ENCODE results near the gene SNTG2. TPM values are rescaled to one million over a fixed set of nuclear protein-coding genes. Genes with fewer than 3 reads are reported as not detected.
"Not testable (repeated sequence)": the region's sequence is repeated elsewhere in the genome, so short reads cannot be mapped to it uniquely, and the experiment has no call there.

The SNTG2 gene
- total RNA-seq, 1 donor, result not detected

GRCh38 chr2:1226766-1227165 lies 276.1 kb downstream of the SNTG2 start:
- no peak for DNase-seq (ENCODE audit: low read depth in 2 of 3, low spot score in 2 of 3)

- DNase-seq (ENCODE audit: low read depth in 2 of 3, low spot score in 2 of 3), result no peak
These were observed 276.7 kb downstream of the SNTG2 start for GRCh38 chr2:1227274-1227900.

DNA sequence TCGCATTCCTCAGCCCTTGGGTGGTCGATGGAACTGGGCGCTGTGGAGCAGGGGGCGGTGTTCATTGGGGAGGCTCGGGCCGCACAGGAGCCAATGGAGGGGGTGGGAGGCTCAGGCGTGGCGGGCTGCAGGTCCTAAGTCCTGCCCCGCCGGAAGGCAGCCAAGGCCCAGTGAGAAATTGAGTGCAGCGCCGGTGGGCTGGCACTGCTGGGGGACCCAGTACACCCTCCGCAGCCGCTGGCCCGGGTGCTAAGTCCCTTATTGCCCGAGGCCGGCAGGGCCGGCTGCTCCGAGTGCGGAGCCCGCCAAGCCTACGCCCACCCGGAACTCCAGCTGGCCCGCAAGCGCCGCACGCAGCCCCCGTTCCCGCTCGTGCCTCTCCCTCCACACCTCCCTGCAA lies 278.9 kb downstream of the SNTG2 start:
- not testable (repeated sequence) for DNase-seq (ENCODE audit: low read depth in 2 of 3, low spot score in 2 of 3)

GRCh38 chr2:1230155-1230893 lies 279.7 kb downstream of the SNTG2 start:
- DNase-seq (ENCODE audit: low read depth in 2 of 3, low spot score in 2 of 3), result no peak

DNA sequence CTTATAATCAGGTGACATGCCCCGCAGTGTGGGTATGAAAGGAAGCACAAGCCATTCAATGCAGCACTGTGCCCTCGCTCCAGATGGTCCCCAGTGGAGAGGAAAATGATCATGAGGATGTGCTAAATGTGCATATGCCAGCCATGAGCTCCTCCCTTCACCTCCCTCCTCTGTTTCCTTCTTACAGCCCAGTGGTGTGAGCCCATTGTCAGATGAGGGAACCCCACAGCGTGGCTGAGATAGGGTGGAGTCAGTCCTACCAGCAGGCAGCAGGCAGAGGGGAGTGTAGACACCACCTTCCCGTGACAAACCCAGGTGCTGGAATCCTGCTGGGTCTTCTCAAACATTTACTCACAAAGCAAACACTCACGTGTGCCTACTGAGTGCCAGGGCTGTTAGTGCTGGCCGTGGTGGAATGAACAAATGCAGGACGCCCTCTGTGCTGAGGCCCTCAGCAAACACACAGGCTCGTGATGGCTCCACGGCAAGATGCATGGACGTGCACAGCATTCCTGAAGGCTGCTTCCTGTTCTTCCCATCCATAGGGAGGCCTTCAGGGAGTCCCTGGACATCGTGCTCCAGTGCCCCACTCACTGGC lies 280.9 kb downstream of the SNTG2 start:
- DNase-seq (ENCODE audit: low read depth in 2 of 3, low spot score in 2 of 3), result no peak

DNA sequence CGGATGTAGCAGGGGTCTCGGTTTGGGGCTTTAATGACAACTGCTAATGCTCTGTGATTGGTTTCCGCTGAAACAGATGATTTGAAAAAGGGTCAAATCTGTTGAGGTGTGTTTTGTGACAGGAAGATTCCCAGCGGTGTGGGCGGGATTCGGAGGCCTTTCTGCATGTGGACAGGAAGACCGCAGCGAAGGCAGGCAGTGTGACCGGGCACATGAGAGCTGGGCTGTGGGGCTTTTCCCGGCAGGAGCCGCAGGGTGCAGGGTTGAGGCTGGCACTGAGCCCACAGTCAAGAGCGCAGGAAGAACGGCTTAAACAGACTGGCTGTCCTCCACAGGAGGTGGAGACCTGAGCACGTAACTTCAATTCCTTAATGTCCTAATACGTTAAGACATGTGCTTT lies 282.6 kb downstream of the SNTG2 start:
- DNase-seq (ENCODE audit: low read depth in 2 of 3, low spot score in 2 of 3), result no peak

DNA sequence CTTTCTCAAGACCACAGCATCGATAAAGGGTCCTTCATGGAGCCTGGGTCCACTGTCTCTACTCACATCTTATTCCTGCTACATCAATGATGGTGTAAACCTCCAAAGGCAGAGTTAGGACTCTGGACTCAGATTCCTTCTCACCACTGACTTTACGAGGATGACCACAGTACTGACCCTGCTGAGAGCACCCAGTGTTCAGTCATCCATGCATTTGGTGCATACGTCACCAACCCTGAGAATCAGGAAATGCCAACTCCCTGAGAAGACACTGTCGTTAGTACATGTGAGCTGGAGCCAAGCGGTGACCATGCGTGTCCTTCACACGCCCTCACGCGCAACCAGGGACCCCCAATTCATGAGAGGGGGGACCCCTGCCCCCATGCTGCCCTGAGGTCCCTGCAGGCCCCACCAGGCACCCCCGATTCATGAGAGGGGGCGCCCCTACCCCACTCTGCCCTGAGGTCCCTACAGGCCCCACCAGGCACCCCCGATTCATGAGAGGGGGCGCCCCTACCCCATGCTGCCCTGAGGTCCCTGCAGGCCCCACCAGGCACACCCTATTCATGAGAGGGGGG lies 284.2 kb downstream of the SNTG2 start:
- no peak for DNase-seq (ENCODE audit: low read depth in 2 of 3, low spot score in 2 of 3)

- no peak for DNase-seq (ENCODE audit: low read depth in 2 of 3, low spot score in 2 of 3)
These were observed 285.2 kb downstream of the SNTG2 start for GRCh38 chr2:1235806-1236205.

- DNase-seq (ENCODE audit: low read depth in 2 of 3, low spot score in 2 of 3), result no peak
These were observed 286.0 kb downstream of the SNTG2 start for GRCh38 chr2:1236606-1237005.

DNA sequence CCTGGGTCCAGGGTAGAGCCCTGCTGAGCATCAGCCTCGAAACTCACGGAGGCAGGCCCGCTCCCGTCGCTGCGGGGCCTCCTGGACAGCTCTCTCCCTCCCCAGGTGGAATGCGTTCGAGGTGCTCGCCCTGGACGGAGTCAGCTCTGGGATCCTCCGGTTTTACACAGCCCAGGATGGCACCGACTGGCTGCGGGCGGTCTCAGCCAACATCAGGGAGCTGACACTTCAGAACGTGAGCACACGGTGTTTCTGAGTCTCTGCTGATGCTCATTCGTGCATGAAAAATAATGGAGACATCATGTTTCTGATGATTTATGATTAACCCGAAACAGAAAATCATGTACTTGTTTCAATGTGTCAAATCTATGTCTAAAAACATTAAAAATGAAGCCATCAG lies 287.1 kb downstream of the SNTG2 start:
- DNase-seq (ENCODE audit: low read depth in 2 of 3, low spot score in 2 of 3), result no peak

- no peak for DNase-seq (ENCODE audit: low read depth in 2 of 3, low spot score in 2 of 3)
These were observed 288.0 kb downstream of the SNTG2 start for GRCh38 chr2:1238598-1239138.

DNA sequence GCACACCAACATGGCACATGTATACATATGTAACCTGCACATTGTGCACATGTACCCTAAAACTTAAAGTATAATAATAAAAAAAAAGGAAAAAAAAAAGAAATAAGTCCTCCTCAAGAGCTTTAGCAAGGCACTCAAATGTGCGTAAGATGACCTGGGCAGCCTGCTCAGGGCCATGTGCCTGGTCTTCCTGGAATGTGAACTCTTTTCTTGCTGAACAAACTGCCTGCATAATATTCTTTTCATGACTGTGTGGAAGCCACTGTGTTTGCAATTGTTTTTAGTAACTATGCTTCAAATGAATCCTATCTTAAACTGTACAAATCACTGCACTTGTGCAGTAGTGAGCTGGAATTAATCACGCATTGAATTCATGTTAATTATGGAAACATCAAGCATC lies 294.5 kb downstream of the SNTG2 start:
- DNase-seq (ENCODE audit: low read depth in 2 of 3, low spot score in 2 of 3), result no peak

DNA sequence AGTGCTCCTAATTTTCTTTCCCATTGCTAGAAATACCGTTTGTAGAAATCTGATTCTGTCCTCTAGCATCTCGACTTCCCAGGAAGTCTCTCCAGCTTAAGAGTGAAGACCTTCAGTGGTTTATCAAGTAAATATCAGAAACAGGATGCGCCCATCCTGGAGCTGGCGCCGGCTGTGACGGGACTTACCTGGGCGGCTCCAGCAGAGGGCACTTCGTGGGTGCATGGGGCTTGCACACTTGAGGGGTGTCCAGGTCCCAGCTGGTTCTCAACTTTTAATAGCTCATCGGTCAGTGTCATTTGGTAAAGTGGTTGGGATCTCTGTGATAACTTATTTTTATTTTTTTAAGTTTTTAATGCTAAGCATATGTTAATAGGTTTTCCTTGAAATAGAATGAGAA lies 295.6 kb downstream of the SNTG2 start:
- DNase-seq (ENCODE audit: low read depth in 2 of 3, low spot score in 2 of 3), result no peak

- no peak for DNase-seq (ENCODE audit: low read depth in 2 of 3, low spot score in 2 of 3)
These were observed 296.3 kb downstream of the SNTG2 start for GRCh38 chr2:1246991-1247390.

DNA sequence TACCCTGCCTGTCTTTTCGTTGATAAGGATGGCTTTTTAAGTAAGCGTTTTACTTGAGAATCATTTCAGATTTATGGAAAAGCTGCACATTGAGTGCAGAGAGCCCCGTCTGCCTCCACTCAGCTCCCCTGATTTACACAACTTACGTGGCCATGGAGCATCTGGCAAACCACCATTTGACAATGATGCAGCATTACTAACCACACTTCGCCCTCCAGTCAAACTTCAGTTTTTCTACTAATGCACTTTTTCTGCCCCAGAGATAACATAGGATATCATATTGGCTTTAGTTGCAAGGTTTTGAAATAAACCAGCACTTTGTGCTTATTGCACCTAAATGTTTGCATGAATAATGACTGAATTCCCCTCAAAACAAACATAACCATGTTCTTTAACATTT lies 297.5 kb downstream of the SNTG2 start:
- peak in 2 of 3 donors; percentile 11 to 50 for DNase-seq (ENCODE audit: low read depth in 2 of 3, low spot score in 2 of 3)

GRCh38 chr2:1249897-1250687 lies 299.4 kb downstream of the SNTG2 start:
- DNase-seq (ENCODE audit: low read depth in 2 of 3, low spot score in 2 of 3), result no peak

DNA sequence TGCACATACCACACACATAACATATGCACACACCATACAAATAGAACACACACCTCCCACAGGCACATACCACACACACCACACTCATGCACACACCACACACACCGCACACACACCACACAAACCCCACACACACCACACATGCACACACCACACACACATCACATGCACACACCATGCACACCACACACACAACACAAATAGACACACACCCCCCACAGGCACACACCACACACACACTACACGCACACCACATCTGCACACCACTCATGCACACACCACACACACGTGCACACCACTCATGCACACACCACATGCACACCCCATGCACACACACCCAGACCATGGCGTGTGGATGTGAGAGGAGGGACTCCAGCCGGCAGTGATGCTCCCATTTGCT lies 300.9 kb downstream of the SNTG2 start:
- DNase-seq (ENCODE audit: low read depth in 2 of 3, low spot score in 2 of 3), result no peak

DNA sequence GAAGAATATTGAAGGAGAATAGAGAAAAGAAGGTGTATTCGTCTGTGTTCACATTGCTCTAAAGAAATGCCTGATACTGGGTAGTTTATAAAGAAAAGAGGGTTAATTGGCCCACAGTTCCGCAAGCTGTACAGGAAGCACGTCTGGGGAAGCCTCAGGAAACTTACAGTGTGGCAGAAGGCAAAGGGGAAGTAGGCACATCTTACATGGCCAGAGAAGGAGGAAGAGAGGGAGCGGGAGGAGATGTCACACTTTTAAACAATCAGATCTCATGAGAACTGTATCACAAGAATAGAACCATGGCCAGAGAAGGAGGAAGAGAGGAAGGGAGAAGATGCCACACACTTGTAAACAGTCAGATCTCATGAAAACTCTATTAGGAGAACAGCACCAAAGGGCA lies 303.0 kb downstream of the SNTG2 start:
- no peak for DNase-seq (ENCODE audit: low read depth in 2 of 3, low spot score in 2 of 3)

DNA sequence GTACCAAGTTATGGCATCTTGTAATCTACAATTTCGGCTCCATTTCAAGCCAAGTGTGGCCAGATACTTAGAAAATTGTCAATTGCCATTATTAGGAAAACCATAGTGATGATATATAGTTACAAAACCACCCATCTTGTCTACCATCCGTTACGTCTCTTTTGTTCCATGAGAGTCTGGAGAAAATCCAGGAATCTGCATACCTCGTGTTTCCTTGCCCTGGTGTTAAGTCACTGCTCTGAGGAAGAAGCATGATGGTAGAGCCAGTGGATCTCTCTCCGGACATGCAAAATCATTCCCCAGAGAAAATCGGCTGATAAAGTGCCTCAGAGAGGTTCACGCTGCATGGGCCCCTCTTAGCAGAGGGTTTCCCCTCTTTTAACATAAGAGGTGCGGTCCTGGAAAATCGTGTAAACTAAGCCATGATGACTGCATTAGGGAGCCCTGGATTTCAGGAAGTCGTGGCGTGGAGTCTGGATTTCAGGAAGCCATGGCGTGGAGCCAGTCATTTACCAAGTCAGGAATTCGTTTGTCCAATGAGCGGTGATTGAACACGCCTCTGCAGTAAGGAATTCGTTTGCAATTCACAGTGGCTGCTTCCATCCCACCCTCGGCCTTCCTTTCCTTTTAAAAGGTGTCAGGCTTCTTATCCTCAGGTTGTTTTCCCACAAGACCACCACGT lies 304.2 kb downstream of the SNTG2 start:
- DNase-seq (ENCODE audit: low read depth in 2 of 3, low spot score in 2 of 3), result no peak

DNA sequence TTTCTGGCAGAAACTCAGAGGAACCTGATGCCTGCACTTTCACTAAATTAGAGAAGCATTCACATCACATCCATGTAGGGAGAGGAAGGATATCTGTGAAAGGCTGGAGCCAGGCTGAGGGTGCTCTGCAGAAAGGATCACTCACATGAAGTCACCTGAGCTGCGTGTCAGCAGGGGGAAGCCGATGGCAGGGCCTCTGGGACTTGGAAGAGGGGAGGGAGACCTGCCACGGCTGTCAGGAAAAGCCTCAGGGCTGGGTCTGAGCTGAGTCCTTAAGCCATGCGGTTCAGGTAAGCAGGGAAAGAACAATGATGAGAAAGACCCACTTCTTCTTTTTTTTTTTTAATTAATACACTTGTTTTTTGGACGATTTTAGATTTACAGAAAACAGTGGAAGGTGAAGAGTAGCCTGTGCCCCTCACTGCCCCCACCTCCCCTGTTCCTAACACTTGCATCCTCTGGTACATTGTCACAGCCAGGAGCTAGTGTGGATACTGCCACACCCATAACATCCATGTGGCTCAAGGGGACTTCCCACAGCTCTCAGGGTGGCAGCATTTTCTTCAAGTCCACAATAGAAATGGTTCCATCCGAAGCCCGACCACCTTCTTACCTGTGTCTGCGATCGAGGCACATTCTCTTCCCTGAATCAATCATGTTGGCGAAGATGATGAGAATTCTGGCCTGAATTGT lies 306.1 kb downstream of the SNTG2 start:
- no peak for DNase-seq (ENCODE audit: low read depth in 2 of 3, low spot score in 2 of 3)
